B cell (primary cell): ENCODE data around the gene S1PR3.

Experiments used
- CTCF ChIP-seq: fragments of 200-600 bp; IDR thresholded peaks from one replicate; pipeline ENCODE4 v1.8.0; 2022; ENCODE audit warnings: antibody characterized with exemption, mild to moderate bottlenecking
- EZH2 ChIP-seq: IDR thresholded peaks from 2 replicates; pipeline ENCODE4 v1.6.1; 2012; ENCODE audit warnings: borderline replicate concordance, low read depth, mild to moderate bottlenecking, moderate library complexity, low read length; ENCODE audit not compliant: insufficient read depth, poor library complexity, severe bottlenecking

DNA sequence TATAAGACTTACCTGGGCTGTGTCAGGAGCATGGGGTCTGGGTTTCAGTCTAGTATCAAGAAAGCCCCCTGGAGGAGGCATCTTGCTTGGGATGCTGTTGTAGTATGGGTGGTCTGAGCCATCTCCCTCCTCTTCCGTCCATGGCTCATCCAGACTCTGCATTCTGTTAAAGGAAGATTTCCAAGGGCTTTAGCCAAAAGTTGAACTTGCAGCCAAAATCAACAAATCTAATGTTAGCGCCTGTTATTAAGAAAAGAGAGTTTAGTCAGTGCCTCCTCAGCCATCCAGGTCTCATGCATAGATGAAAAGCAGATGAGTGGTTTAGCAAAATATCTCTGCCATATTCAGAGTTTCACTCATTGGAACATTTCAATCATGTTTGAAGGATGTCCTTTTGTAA, 55.6 kb downstream of the S1PR3 start:
- TF ChIP-seq CTCF, result no peak
- no peak for TF ChIP-seq EZH2
